Caco-2 (cell line): ENCODE results near the gene GSK3B. TPM values are rescaled to one million over a fixed set of nuclear protein-coding genes. Genes with fewer than 3 reads are reported as not detected.

Experiments
- BruUV-seq: library from RNA; stranded (reverse); fragments of 400-500 nt; replicated peaks from 2 replicates; lab custom pipeline; 2021; lab: Mats Ljungman, UMichigan
- CTCF ChIA-PET: fragments of 300-600 bp; sonication (Branson Sonifier 250); formaldehyde crosslinking; loops from one replicate; lab custom pipeline; 2022; ENCODE audit warnings: antibody characterized with exemption; lab: Charles Lee
- POLR2A ChIA-PET: fragments of 300-600 bp; sonication (Branson Sonifier 250); formaldehyde crosslinking; loops from one replicate; lab custom pipeline; 2022; ENCODE audit warnings: antibody characterized with exemption; lab: Charles Lee
- DNase-seq, 2 experiments: peaks; one replicate each; pipeline versions ENCODE4 v3.0.0 to v3.0.0-alpha.2; 2020 to 2022
- H3K27me3 ChIP-seq: replicated peaks from 2 replicates; pipeline ENCODE4 v1.6.0; 2011; ENCODE audit warnings: low read length; ENCODE audit not compliant: control insufficient read depth, insufficient read depth
- H3K36me3 ChIP-seq: 2 replicates; pipeline ENCODE4 v1.5.1; 2011; ENCODE audit warnings: low read length; ENCODE audit not compliant: control insufficient read depth, insufficient read depth
- H3K4me1 ChIP-seq: fragments of 250-450 bp; sonication (Bioruptor Pico); 2 replicates; pipeline ENCODE4 v1.5.1; 2020; ENCODE audit warnings: mild to moderate bottlenecking
- H3K4me3 ChIP-seq: 2 replicates; pipeline ENCODE4 v1.5.1; 2011; ENCODE audit warnings: low read depth, mild to moderate bottlenecking, control low read depth, low read length
- H3K9me3 ChIP-seq: fragments of 250-450 bp; sonication (Bioruptor Pico); 2 replicates; pipeline ENCODE4 v1.5.1; 2020; ENCODE audit warnings: mild to moderate bottlenecking, moderate library complexity
- H3K27ac Mint-ChIP-seq: one replicate; pipeline ENCODE4 v1.8.0; 2022; ENCODE audit warnings: mixed read lengths; ENCODE audit not compliant: unreplicated experiment
- H3K27me3 Mint-ChIP-seq: one replicate; pipeline ENCODE4 v1.8.0; 2022; ENCODE audit warnings: mixed read lengths; ENCODE audit not compliant: insufficient read depth, unreplicated experiment
- H3K36me3 Mint-ChIP-seq: one replicate; pipeline ENCODE4 v1.8.0; 2022; ENCODE audit warnings: mild to moderate bottlenecking, mixed read lengths; ENCODE audit not compliant: insufficient read depth, unreplicated experiment
- H3K4me1 Mint-ChIP-seq: one replicate; pipeline ENCODE4 v1.8.0; 2022; ENCODE audit warnings: low read depth, mixed read lengths; ENCODE audit not compliant: unreplicated experiment
- H3K4me3 Mint-ChIP-seq: one replicate; pipeline ENCODE4 v1.8.0; 2022; ENCODE audit warnings: mild to moderate bottlenecking, moderate library complexity, mixed read lengths; ENCODE audit not compliant: unreplicated experiment
- H3K9me3 Mint-ChIP-seq: one replicate; pipeline ENCODE4 v1.8.0; 2022; ENCODE audit warnings: mixed read lengths; ENCODE audit not compliant: unreplicated experiment
- intact Hi-C: fragments of 100-400 bp; cut with micrococcal nuclease; formaldehyde crosslinking; loops from one replicate; pipeline ENCODE4 v1.10.0; 2022; ENCODE audit not compliant: unreplicated experiment
- total RNA-seq: library from RNA; stranded (reverse); gene quantifications from 2 replicates; pipeline ENCODE4 v1.2.3, GENCODE V29; 2022
- TF ChIP-seq, protein P1 (sequence below), 2 experiments: fragments of 200-600 bp in 1 of 2; IDR thresholded peaks; 1 replicate in 1 of 2; 2 replicates in 1 of 2; pipeline versions ENCODE4 v1.5.1 to v1.8.0; 2011 to 2022; ENCODE audit warnings: antibody characterized with exemption in 1 of 2, control low read depth in 1 of 2, inconsistent platforms in 1 of 2, low read depth in 1 of 2, low read length in 1 of 2, mild to moderate bottlenecking in 1 of 2, moderate library complexity in 1 of 2; ENCODE audit not compliant: insufficient read depth in 1 of 2, severe bottlenecking in 1 of 2, unreplicated experiment in 1 of 2

The GSK3B gene
- total RNA-seq, 1 experiment from 2014 or later = 55.2 TPM

DNA sequence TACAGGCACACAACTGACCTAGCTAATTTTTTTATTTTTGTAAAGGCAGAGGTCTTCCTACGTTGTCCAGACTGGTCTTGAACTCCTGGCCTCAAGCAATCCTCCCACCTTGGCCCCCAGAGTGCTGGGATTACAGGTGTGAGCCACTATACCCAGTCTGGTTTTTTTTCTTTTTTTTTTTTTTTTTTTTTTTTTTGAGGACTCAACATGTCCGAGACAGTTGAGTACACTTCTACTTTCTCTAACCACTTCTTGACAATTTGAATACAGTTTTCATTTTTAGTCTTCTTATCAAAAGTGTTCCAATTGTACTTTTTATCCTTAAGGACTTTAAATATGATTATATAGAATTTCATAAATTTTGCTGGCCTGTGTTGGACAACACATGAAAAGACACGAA is 7.4 kb upstream of the GSK3B start:
- H3K36me3 ChIP-seq = 0 out of 2 replicates have a peak, but pooled peaks cover 1% of the 10 kb centered on the region
- Mint-ChIP-seq H3K4me1 (peaks cover 26% of the 10 kb centered on the region), H3K9me3 (no peaks in the 10 kb centered on the region), H3K27ac (no peak overlapping the region), H3K4me3 (no peak overlapping the region), H3K36me3 (peaks cover 23% of the 10 kb centered on the region), H3K27me3 (no peaks in the 10 kb centered on the region)
- ChIA-PET CTCF (no interaction called here), POLR2A (no interaction called here)
- no peaks in the 10 kb centered on the region for H3K9me3 ChIP-seq
- H3K4me3 ChIP-seq = no peak overlapping the region
- DNase-seq = no peak
- TF ChIP-seq, protein P1, sequence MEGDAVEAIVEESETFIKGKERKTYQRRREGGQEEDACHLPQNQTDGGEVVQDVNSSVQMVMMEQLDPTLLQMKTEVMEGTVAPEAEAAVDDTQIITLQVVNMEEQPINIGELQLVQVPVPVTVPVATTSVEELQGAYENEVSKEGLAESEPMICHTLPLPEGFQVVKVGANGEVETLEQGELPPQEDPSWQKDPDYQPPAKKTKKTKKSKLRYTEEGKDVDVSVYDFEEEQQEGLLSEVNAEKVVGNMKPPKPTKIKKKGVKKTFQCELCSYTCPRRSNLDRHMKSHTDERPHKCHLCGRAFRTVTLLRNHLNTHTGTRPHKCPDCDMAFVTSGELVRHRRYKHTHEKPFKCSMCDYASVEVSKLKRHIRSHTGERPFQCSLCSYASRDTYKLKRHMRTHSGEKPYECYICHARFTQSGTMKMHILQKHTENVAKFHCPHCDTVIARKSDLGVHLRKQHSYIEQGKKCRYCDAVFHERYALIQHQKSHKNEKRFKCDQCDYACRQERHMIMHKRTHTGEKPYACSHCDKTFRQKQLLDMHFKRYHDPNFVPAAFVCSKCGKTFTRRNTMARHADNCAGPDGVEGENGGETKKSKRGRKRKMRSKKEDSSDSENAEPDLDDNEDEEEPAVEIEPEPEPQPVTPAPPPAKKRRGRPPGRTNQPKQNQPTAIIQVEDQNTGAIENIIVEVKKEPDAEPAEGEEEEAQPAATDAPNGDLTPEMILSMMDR (IDR thresholded peaks at IDR 0.05; ENCODE audit: insufficient read depth in 1 of 2, low read depth in 1 of 2, low read length in 1 of 2, severe bottlenecking in 1 of 2, unreplicated experiment in 1 of 2) = no peak
- no TSS peak for BruUV-seq
- intact Hi-C loops = no loop called here
- H3K27me3 ChIP-seq = no peaks in the 10 kb centered on the region
- H3K4me1 ChIP-seq = peaks cover 33% of the 10 kb centered on the region

DNA sequence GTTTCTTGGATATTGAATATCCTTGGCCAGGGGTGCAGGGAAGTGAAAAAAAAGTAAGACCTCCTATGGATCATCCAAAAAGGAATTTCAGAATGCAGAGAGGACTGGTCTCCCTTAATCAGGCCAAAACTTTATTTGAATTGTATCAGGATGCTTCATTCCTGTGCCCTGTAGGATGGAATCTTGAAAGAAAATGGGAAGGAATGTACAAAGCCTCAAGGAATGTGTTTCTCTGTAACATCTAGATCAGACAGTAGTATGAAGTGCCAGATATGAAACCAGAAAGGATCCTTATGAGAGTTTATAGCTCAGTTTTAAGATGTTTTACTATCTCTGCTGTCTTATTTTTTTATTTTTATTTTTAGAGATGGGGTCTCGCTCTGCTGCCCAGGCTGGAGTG is 6.5 kb upstream of the GSK3B start:
- H3K36me3 Mint-ChIP-seq = peaks cover 28% of the 10 kb centered on the region
- H3K4me1 Mint-ChIP-seq = peaks cover 18% of the 10 kb centered on the region
- no peaks in the 10 kb centered on the region for H3K9me3 Mint-ChIP-seq
- Histone ChIP-seq H3K27me3 (no peaks in the 10 kb centered on the region), H3K4me3 (no peak overlapping the region), H3K4me1 (peaks cover 29% of the 10 kb centered on the region), H3K36me3 (0 out of 2 replicates have a peak, but pooled peaks cover 1% of the 10 kb centered on the region), H3K9me3 (no peaks in the 10 kb centered on the region)
- ChIA-PET CTCF (no interaction called here), POLR2A (no interaction called here)
- intact Hi-C loops = no loop called here
- TF ChIP-seq, protein P1 (IDR thresholded peaks at IDR 0.05; ENCODE audit: insufficient read depth in 1 of 2, low read depth in 1 of 2, low read length in 1 of 2, severe bottlenecking in 1 of 2, unreplicated experiment in 1 of 2) = no peak
- H3K27ac Mint-ChIP-seq = no peak overlapping the region
- no peak overlapping the region for H3K4me3 Mint-ChIP-seq
- no peaks in the 10 kb centered on the region for H3K27me3 Mint-ChIP-seq
- BruUV-seq = no TSS peak
- no peak for DNase-seq

- Mint-ChIP-seq H3K4me1 (peaks cover 17% of the 10 kb centered on the region), H3K27me3 (no peaks in the 10 kb centered on the region), H3K9me3 (no peaks in the 10 kb centered on the region), H3K27ac (peak overlapping the region; percentile 48), H3K4me3 (peak overlapping the region; percentile 17), H3K36me3 (peaks cover 46% of the 10 kb centered on the region)
- TF ChIP-seq, protein P1 (IDR thresholded peaks at IDR 0.05; ENCODE audit: insufficient read depth in 1 of 2, low read depth in 1 of 2, low read length in 1 of 2, severe bottlenecking in 1 of 2, unreplicated experiment in 1 of 2) = no peak
- peak; percentile 36 to 65 for DNase-seq
- intact Hi-C loops = loop anchor here (10.0 kb wide), 1 partner anchor 284 kb away; no protein-coding TSS in a partner anchor
- Histone ChIP-seq H3K27me3 (no peaks in the 10 kb centered on the region), H3K4me3 (no peak overlapping the region), H3K36me3 (0 out of 2 replicates have a peak, but pooled peaks cover 1% of the 10 kb centered on the region), H3K9me3 (no peaks in the 10 kb centered on the region), H3K4me1 (peaks cover 29% of the 10 kb centered on the region)
- ChIA-PET POLR2A (interaction anchor here (0.6 to 0.9 kb wide), 5 partner anchors 41 to 209 kb away, joined by 3 to 16 read pairs (median 4); no protein-coding TSS in a partner anchor), CTCF (interaction anchor here (0.7 to 1.0 kb wide), 4 partner anchors 21 to 304 kb away, joined by 3 to 7 read pairs (median 4); no protein-coding TSS in a partner anchor)
- BruUV-seq = no TSS peak
Measured at GRCh38 chr3:120098710-120099109, 4.5 kb upstream of the GSK3B start.
